GM18511 (cell line): Measurements from ENCODE around the gene SNHG17.

Experiments used
- ATAC-seq: cut with Tn5 transposase; IDR thresholded peaks from one replicate; pipeline ENCODE4 v1.9.1; 2021; ENCODE audit warnings: mild to moderate bottlenecking, moderate library complexity; ENCODE audit not compliant: unreplicated experiment

The SNHG17 gene

DNA sequence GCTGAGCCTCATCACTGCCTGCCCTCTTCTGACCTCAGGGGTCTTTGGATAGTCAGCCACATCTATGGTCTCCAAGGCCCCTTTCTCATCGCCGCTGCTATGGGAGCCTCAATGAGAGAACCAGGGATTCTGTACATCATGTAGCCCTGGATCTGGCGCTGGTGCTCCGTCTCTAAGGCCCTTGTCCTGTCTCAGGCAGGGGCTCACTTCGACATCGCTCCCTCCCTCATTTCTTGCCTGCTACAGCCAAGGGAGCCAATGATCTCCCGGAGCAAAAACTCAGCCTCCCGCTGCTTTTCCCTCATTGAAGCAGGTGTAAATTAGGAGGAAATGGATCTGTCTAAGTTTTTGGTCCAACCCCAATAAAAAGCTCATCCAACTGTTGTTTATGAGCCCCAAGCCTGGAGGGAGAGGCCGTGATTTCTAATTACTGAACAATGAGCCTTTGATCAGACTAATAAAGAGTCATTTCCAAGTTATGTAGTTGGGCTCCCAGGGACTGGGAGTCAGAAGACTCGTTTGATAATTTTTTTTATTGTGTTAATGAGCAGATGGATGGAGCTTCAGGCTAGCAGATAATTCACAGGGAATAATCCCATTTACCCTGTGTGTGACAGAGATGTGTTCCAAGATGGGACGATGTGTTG, 58.0 kb downstream of the SNHG17 start:
- no peak for ATAC-seq

DNA sequence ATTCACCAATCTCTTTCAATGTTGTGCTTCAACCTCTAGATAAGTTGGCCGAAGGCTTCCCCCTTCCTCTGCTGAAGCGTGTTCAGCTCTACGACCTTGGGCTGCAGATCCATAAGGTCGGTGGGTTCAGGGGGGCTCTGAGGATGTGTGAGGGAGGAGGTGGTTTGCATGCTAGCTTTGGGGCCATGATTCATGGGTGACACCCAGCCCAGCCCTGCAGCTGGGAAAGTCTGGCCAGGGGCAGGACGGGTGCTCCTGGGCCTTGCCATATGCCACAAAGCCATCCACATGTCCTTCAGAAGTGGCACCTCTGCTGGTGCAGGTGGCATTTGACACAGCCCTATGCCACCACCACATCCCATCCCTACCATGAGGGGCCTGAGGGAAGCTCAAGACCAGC, 61.2 kb downstream of the SNHG17 start:
- no peak for ATAC-seq

DNA sequence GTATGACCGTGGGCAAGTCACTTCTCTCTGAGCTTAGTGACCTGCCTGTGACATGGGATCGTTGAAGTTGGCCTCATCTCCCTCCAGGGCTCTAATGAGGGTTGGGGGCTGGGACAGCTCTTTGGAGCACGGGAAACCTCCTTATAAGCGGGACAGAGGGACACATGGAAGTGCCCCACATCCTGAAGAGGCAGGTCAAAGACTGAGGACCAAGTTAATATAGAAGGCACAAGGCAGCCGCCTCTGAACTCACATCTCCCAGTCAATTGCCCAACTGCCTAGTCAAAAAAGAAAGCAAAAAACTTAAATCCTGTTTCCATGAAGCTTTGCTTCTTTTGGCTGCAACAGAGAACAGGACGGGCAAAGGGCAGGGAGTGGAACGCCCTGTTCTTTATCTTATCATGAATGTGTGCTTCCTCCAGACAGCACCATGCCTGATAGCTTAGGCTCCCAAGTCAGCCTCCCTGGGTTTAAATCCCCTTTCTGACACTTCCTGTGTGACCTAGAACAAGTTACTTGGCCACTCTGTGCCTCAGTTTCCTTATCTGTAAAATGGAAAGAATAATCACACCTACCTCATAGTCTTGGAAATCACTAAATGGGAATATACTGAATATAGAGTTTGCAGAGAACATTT, 61.8 kb downstream of the SNHG17 start:
- no peak for ATAC-seq

DNA sequence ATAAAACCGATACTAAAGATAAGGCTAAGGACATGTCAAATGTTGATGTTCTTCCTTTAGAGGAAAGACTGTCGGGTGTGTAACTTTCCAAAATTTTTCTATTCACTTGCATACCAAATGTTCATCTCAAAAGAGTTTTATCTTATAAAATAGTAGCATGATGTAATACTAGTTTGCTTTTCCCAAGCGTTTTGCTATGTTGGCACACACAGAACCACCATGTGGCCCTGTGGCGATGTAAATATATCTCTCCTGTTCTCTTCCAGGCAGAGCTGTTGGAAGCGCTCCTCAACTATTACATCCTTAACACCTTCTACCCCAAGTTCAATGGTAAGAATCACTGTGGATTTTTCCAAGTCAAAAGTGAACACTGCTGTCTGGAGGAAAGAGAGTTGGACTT, 62.3 kb downstream of the SNHG17 start:
- ATAC-seq = no peak
